Ascending aorta (tissue), 2 donors: ENCODE data around the gene RPS15. TPM values are rescaled to one million over a fixed set of nuclear protein-coding genes. Genes with fewer than 3 reads are reported as not detected.

Experiments used
- DNase-seq, 2 donors: peaks; one replicate each; pipeline ENCODE4 v3.0.0-alpha.2; 2019; ENCODE audit warnings: low spot score in 2 of 2
- H3K27ac ChIP-seq, 2 donors: fragments of 200-600 bp; sonication (generic); one replicate each; pipeline ENCODE4 v1.5.1; 2016 to 2017; ENCODE audit warnings: mild to moderate bottlenecking in 1 of 2
- H3K27me3 ChIP-seq: fragments of 200-600 bp; sonication (generic); one replicate; pipeline ENCODE4 v1.5.1; 2017
- H3K36me3 ChIP-seq, 2 donors: fragments of 200-600 bp; sonication (generic); one replicate each; pipeline ENCODE4 v1.5.1; 2016
- H3K4me1 ChIP-seq, 2 donors: fragments of 200-600 bp; sonication (generic); one replicate each; pipeline ENCODE4 v1.5.1; 2016 to 2017; ENCODE audit warnings: mild to moderate bottlenecking in 1 of 2
- H3K4me3 ChIP-seq, 2 donors: fragments of 200-600 bp; sonication (generic); one replicate each; pipeline ENCODE4 v1.5.1; 2016 to 2017; ENCODE audit warnings: mild to moderate bottlenecking in 1 of 2
- H3K9me3 ChIP-seq, 2 donors: fragments of 200-600 bp; sonication (generic); one replicate each; pipeline ENCODE4 v1.5.1; 2016
- intact Hi-C: fragments of 100-400 bp; cut with DNase I; formaldehyde crosslinking; loops from one replicate; pipeline ENCODE4 v1.15.1; 2023
- total RNA-seq: library from RNA; depleted of rRNA; stranded (reverse); fragments of >200 nt; gene quantifications from one replicate; pipeline ENCODE4 v1.1.0, GENCODE V29; 2016
- TF ChIP-seq, protein P1 (sequence below), 3 experiments: fragments of 200-600 bp in 2 of 3; fragments of 450-650 bp in 1 of 3; sonication (generic) in 2 of 3; IDR thresholded peaks; one replicate each; pipeline ENCODE4 v1.5.1; 2016 to 2019; ENCODE audit warnings: antibody characterized with exemption in 3 of 3, mild to moderate bottlenecking in 1 of 3, moderate library complexity in 1 of 3

The RPS15 gene
- total RNA-seq, 1 donor from 2014 or later, result 3,111 TPM

DNA sequence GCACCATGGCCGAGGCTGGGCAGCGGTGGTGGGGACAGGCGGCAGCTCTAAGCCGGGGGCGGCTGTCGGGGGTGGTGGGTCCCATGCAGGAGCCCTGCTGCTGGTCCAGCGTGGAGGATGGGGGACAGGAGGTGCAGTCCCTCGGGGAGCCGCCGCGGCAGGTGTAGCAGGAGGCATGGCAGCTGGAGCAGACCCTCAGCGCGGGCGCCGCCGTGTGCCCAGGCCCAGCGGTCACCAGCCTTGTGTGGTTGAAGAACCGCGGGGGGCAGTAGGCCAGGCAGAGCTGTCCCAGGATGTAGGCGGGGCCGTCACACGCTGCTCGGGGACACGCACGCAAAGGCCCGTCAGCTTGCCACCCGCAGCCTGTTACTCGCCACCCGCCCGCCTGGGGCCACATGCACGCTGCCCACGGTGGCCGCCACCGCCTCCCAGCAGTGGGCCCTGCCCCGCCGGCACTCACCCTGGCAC lies 43.7 kb downstream of the RPS15 start:
- intact Hi-C loops, result no loop called here
- Histone ChIP-seq H3K9me3 (no peaks in the 10 kb centered on the region), H3K4me3 (no peak overlapping the region), H3K27me3 (no peaks in the 10 kb centered on the region), H3K27ac (no peak overlapping the region), H3K4me1 (peaks cover 2 to 14% of the 10 kb centered on the region in 2 donors), H3K36me3 (no peaks in the 10 kb centered on the region)
- DNase-seq, result no peak
- TF ChIP-seq, protein P1, sequence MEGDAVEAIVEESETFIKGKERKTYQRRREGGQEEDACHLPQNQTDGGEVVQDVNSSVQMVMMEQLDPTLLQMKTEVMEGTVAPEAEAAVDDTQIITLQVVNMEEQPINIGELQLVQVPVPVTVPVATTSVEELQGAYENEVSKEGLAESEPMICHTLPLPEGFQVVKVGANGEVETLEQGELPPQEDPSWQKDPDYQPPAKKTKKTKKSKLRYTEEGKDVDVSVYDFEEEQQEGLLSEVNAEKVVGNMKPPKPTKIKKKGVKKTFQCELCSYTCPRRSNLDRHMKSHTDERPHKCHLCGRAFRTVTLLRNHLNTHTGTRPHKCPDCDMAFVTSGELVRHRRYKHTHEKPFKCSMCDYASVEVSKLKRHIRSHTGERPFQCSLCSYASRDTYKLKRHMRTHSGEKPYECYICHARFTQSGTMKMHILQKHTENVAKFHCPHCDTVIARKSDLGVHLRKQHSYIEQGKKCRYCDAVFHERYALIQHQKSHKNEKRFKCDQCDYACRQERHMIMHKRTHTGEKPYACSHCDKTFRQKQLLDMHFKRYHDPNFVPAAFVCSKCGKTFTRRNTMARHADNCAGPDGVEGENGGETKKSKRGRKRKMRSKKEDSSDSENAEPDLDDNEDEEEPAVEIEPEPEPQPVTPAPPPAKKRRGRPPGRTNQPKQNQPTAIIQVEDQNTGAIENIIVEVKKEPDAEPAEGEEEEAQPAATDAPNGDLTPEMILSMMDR (IDR thresholded peaks at IDR 0.05), result no peak

DNA sequence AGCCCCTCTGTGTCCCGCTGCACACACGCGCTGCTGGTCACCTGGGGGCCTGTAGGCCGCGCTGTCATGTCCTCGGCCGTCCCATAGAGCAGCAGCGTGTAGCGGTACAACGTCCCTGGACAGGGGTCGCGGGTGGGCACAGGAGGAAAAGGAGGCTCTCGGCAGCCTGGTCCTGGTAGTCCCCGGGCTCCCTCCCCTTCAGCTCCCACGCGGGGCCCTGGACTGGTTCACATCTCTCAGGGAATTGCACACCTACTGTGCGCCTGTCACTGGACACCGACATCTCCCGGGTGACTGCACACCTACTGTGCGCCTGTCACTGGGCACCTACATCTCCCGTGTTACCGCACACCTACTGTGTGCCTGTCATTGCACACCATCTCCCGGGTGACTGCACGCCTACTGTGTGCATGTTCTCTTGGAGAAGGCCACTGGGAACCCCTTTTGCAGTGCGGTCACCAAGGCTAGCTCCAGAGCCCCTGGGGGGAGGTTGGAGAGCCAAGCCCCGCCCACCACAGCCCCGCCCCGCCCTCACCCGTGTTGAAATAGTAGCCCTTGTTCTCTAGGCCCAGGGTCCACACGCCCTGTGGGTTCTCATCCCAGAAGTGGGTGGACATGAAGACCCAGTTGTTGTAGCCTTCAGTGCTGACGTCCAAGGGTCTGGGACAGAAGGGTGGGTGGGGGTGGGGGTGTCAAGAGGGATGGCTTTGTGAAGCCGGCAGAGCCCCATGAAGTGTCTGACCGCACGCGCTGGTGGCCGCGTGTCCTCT lies 44.4 kb downstream of the RPS15 start:
- H3K4me3 ChIP-seq, result no peak overlapping the region
- intact Hi-C loops, result no loop called here
- DNase-seq, result no peak

DNA sequence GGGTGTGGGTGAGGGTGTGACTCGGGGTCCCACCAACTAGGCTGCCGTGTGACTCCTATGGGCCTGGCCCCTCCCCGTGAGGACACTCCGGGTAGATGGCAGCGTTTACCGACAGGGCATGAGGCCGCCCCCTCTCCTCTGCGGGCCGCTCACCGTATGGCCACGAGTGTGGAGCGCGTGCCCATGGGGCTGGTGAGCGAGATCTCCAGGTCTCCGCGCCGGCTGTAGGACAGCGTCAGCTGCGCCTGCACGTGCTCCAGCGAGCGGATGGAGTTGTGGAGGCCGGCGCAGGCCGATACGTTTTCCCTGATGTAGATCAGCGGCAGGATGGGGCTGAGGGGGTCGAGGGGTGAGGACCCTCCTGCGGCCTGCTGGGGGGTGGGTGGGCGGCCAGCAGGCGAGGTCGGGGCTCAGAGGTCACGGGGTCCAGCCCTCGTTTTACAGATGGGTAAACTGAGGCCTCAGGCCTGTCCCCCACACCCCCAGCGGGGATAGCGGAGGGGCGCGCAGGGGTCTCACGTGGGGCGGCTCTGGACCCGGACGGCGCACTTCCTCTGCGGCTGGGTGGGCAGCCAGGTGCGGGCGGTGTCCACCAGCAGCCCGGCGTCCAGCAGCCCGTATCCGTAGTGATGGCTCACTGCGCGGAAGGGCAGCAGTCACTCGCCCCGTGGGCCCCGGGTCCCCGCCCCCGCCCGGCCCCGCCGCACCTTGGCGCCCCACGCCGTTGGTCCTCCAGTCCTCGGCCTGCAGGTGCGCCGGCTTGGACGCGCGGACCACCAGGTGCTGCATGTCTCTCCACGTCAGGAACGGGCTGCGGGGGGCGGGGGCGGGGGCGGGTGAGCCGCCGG lies 45.2 kb downstream of the RPS15 start:
- H3K4me1 ChIP-seq, result peaks cover 0 to 8% of the 10 kb centered on the region in 2 donors
- no peak overlapping the region for H3K4me3 ChIP-seq
- DNase-seq, result no peak
- intact Hi-C loops, result no loop called here
- TF ChIP-seq, protein P1 (IDR thresholded peaks at IDR 0.05), result no peak
- H3K27ac ChIP-seq, result no peak overlapping the region
- H3K27me3 ChIP-seq, result no peaks in the 10 kb centered on the region
- H3K9me3 ChIP-seq, result no peaks in the 10 kb centered on the region
- H3K36me3 ChIP-seq, result no peaks in the 10 kb centered on the region

More for the DNA sequence above, 44.4 kb downstream of the RPS15 start:
- H3K27me3 ChIP-seq, result no peaks in the 10 kb centered on the region
- TF ChIP-seq, protein P1 (IDR thresholded peaks at IDR 0.05), result no peak
- no peak overlapping the region for H3K27ac ChIP-seq
- no peaks in the 10 kb centered on the region for H3K36me3 ChIP-seq
- H3K4me1 ChIP-seq, result peaks cover under 1 to 14% of the 10 kb centered on the region in 2 donors
- H3K9me3 ChIP-seq, result no peaks in the 10 kb centered on the region

DNA sequence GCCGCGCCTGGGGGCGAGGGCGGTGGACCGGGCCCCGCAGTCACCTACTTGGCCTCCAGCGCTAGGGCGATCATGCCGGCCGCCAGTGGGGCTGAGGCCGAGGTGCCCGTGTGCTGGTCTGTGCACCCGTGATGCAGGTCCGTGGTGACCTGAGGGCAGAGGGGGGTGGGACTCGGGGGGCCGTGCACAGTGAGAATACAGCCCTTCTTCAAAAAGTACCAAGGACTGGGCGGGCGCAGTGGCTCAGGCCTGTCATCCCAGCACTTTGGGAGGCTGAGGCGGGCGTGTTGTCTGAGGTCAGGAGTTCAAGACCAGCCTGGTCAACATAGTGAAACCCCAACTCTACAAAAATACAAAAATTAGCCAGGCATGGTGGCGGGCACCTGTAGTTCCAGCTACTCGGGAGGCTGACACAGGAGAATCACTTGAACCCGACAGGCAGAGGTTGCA lies 45.8 kb downstream of the RPS15 start:
- TF ChIP-seq, protein P1 (IDR thresholded peaks at IDR 0.05), result no peak
- DNase-seq, result no peak
- intact Hi-C loops, result no loop called here
- Histone ChIP-seq H3K27ac (no peak overlapping the region), H3K9me3 (no peaks in the 10 kb centered on the region), H3K4me1 (peaks cover 0 to 5% of the 10 kb centered on the region in 2 donors), H3K36me3 (no peaks in the 10 kb centered on the region), H3K4me3 (no peak overlapping the region), H3K27me3 (no peaks in the 10 kb centered on the region)

DNA sequence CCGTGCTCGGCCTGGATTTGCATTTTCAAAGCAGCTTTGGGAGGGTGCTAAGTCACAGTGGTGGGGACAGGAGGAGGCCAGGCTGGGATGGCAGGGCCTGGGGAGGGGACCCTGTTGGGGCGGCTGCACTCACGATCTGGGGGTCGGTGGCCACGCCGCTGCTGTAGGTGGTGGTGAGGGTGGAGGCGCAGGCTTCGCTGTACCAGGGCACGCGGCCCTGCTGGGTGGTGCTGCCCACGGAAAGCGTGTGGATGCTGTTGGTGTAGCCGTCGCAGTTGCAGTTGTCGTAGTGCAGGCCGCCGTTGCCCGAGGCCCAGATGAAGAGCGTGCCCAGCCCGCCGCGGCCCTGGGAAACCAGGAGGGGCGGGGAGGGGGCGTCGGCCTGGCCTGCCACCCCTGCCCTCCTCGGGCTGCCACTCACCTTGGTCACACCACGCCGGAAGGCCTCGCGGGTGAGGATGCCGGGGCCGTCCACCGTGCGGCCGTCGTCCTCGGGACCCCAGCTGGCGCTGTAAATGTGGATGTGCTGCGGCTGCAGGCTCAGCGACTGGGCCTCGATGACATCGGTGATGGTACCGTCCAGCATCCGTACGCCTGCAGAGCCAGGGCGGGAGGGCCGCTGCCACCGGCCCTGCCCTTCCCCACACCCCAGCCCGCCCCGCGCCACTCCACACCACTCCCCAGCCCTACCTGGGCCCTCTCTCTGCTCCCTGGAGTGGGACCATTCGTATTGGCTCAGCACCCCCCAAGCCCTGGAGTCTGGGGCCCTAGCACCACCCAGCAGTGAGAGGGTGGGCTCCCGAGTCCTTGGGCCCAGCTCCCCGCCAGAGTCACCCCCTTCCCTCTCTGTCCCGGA lies 48.8 kb downstream of the RPS15 start:
- H3K4me3 ChIP-seq, result no peak overlapping the region
- H3K4me1 ChIP-seq, result peaks cover 8 to 14% of the 10 kb centered on the region in 2 donors
- intact Hi-C loops, result no loop called here
- TF ChIP-seq, protein P1 (IDR thresholded peaks at IDR 0.05), result no peak
- no peak overlapping the region for H3K27ac ChIP-seq
- H3K27me3 ChIP-seq, result no peaks in the 10 kb centered on the region
- no peaks in the 10 kb centered on the region for H3K9me3 ChIP-seq
- H3K36me3 ChIP-seq, result no peaks in the 10 kb centered on the region
- DNase-seq, result no peak
